Pancreas (tissue), 10 donors: ENCODE data around the gene YIPF3. TPM values are rescaled to one million over a fixed set of nuclear protein-coding genes. Genes with fewer than 3 reads are reported as not detected.
A peak's percentile ranks its signal among the peaks of the same experiment; 100 is the strongest.

Source experiments
- ATAC-seq, 4 donors: fragments of 200-7000 bp; cut with Tn5 transposase; one replicate each; pipeline versions ENCODE4 v1.8.0 to v1.9.1; 2020; ENCODE audit warnings: mild to moderate bottlenecking in 4 of 4, moderate library complexity in 4 of 4
- DNase-seq, 6 donors: peaks; one replicate each; pipeline ENCODE4 v3.0.0-alpha.2; 2020
- FAIRE-seq: peaks from 2 replicates; lab custom pipeline; 2012; peaks lifted over from hg19 to GRCh38; lab: Jason Lieb, UNC
- H3K27ac ChIP-seq, 4 donors: fragments of 200-600 bp; sonication (generic); 1 replicate in 3 of 4; 2 replicates in 1 of 4; pipeline versions ENCODE4 v1.5.0 to v1.8.0; 2020
- H3K27me3 ChIP-seq, 4 donors: fragments of 200-600 bp; one replicate each; pipeline ENCODE4 v1.8.0; 2021
- H3K36me3 ChIP-seq, 3 donors: fragments of 200-600 bp; sonication (generic) in 1 of 3; one replicate each; pipeline versions ENCODE4 v1.5.0 to v1.8.0; 2020 to 2021
- H3K4me1 ChIP-seq, 3 donors: fragments of 200-600 bp; one replicate each; pipeline ENCODE4 v1.8.0; 2021
- H3K4me3 ChIP-seq, 4 donors: fragments of 200-600 bp; sonication (generic) in 2 of 4; one replicate each; pipeline versions ENCODE4 v1.5.0 to v1.8.0; 2020 to 2021
- H3K9me3 ChIP-seq, 4 donors: fragments of 200-600 bp; one replicate each; pipeline ENCODE4 v1.8.0; 2021
- WGBS, 2 donors: extraction: QIAGEN DNeasy Blood & Tissue Kit; methylation state at CpG; one replicate each; pipeline ENCODE4 v1.1.7; 2013; 5-methylcytosine and 5-hydroxymethylcytosine counted together
- intact Hi-C, 3 donors: fragments of 100-400 bp; cut with DNase I; formaldehyde crosslinking; loops; one replicate each; pipeline versions ENCODE4 v1.11.1 to v1.14.2; 2022
- polyA plus RNA-seq, 2 donors: library from polyadenylated mRNA; stranded (reverse); fragments of 200-250 nt; gene quantifications; one replicate each; pipeline ENCODE4 v1.2.3, GENCODE V29; 2013
- total RNA-seq, 6 donors: library from RNA; stranded (reverse); fragmentation: NEBNext Ultra II Directional in 4 of 6; extraction: Animal tissue kit (Norgen Biotek cat#: 25700) in 4 of 6; gene quantifications; one replicate each; pipeline versions ENCODE4 v1.2.1 to v1.2.4, GENCODE V29; 2021 to 2023
- TF ChIP-seq, protein P1 (sequence below), 4 donors: fragments of 200-600 bp; sonication (generic) in 3 of 4; IDR thresholded peaks; one replicate each; pipeline versions ENCODE4 v1.5.0 to v1.8.0; 2021; ENCODE audit warnings: antibody characterized with exemption in 4 of 4
- donor health status: healthy with polysubstance abuse.
- donor health status: DM: no; HTN: no; CAD: no; lungs with moderate emphysema.
- donor health status: DM: no; HTN: no; CAD: no.
- donor health status: control.
- donor health status: control.
- donor health status: Bipolar disorder and iron deficiency.
- donor health status: DM: yes; HTN: yes; CAD: no.
- donor health status: DM: no; HTN: no; CAD: no.
- donor health status: DM: no; HTN: no; CAD: no.
- donor health status: DM: yes; HTN: yes; CAD: no.

YIPF3 gene
- total and polyA plus RNA-seq, 8 donors, result 60.3 to 92.2 (median 69.7) TPM

DNA sequence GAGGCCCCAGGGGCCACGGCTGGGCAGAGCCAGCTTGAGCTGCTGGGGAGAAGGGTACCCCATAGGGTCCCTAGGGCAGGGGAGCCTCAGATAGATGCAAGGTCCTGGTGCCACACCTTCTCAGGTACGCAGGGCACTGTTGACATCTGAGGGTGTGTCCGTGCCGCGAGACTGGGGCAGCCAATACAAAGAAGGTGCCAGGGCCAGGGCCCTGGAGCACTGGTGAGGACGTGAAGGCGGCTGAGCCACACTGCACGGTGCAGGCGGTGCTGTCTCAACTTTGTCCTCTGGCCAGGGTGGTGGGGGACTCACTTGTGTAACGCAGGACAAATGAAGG lies 5.9 kb downstream of the YIPF3 start:
- H3K27ac ChIP-seq, result peak overlapping the region in 1 of 4 donors; percentile 34
- no peaks in the 10 kb centered on the region for H3K9me3 ChIP-seq
- intact Hi-C loops, result no loop called here
- H3K27me3 ChIP-seq, result no peaks in the 10 kb centered on the region
- peaks cover 8 to 17% (median 15%) of the 10 kb centered on the region in 3 donors for H3K4me1 ChIP-seq
- TF ChIP-seq, protein P1, sequence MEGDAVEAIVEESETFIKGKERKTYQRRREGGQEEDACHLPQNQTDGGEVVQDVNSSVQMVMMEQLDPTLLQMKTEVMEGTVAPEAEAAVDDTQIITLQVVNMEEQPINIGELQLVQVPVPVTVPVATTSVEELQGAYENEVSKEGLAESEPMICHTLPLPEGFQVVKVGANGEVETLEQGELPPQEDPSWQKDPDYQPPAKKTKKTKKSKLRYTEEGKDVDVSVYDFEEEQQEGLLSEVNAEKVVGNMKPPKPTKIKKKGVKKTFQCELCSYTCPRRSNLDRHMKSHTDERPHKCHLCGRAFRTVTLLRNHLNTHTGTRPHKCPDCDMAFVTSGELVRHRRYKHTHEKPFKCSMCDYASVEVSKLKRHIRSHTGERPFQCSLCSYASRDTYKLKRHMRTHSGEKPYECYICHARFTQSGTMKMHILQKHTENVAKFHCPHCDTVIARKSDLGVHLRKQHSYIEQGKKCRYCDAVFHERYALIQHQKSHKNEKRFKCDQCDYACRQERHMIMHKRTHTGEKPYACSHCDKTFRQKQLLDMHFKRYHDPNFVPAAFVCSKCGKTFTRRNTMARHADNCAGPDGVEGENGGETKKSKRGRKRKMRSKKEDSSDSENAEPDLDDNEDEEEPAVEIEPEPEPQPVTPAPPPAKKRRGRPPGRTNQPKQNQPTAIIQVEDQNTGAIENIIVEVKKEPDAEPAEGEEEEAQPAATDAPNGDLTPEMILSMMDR (IDR thresholded peaks at IDR 0.05), result no peak
- 69 to 71% methylated on average over 10 of the region's 10 CpGs for WGBS, 2 donors
- peak overlapping the region in 1 of 4 donors; percentile 94 for H3K4me3 ChIP-seq
- peaks cover 0 to 40% (median 23%) of the 10 kb centered on the region in 3 donors for H3K36me3 ChIP-seq
- DNase-seq (peak in 1 of 6 donors; percentile 38), ATAC-seq (peak; percentile 1 to 7 (median 5)), FAIRE-seq (no peak)

DNA sequence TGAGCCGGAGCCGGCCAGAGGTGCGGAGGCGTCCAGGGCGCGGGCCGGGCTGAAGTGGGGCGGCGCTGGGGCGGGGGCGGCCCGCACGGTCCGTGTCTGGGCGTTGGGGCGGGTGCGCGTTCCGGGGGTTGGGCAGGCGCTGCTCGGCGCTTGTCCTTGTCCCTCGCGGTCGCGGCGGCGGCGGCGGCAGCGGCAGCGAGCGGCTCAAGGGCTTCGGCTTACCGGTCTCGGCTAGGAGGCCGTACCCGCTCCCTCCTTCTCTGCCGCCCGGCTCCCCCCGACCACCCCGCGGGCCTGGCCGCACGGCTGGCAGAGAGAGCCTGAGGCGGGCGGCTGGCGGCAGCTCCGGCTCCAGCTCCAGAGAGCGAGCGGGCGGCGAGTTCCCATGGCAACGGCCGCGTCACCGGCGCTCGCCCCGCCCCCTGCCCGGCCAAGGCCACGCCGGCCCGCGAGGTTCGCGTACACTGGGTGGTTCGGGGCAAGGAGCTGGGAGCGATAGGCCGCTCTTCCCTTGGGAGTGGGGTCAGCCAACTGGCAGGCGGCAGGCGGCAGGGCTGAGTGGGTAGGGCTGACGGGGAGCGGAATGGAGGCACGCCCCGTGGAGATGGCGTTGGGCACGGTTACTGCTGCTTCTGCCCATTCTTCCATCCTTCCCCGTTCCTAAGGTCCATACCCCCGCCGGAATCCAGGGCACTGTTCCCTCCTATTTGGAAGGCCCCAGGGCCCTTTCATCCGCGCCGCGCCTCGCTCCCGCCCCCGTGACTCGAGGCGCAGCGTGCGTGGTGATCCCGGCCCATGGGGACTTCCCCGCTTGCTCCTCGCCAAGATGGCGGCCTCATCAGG lies 6.5 kb downstream of the YIPF3 start, which contains the start of gene LRRC73:
Gene LRRC73, minus strand, starts transcription at position 363 of the 843 bp plus-strand sequence. CDS start 561 bp downstream, outside the sequence.
- H3K27ac ChIP-seq, result peak within 1 kb of the TSS in 2 of 4 donors; percentile 22 to 34
- ATAC-seq (peak; percentile 89 to 93 (median 91)), FAIRE-seq (no peak), DNase-seq (peak; percentile 87 to 98 (median 95))
- peaks cover 0 to 37% (median 23%) of the 10 kb centered on the region in 3 donors for H3K36me3 ChIP-seq
- H3K9me3 ChIP-seq, result no peaks in the 10 kb centered on the region
- peaks cover 6 to 11% (median 9%) of the 10 kb centered on the region in 3 donors for H3K4me1 ChIP-seq
- TF ChIP-seq, protein P1 (IDR thresholded peaks at IDR 0.05), result no peak
- H3K4me3 ChIP-seq, result peak within 1 kb of the TSS; percentile 59 to 94 (median 74)
- 6% methylated on average over 71 to 96 of the region's 96 CpGs for WGBS, 2 donors
- H3K27me3 ChIP-seq, result no peaks in the 10 kb centered on the region
- intact Hi-C loops, result loop anchor here in 2 of 3 donors (5.0 to 10.0 kb wide), 2 partner anchors 55 to 58 kb away; partner anchors contain the start of gene DLK2 (in 1 of the 2)

DNA sequence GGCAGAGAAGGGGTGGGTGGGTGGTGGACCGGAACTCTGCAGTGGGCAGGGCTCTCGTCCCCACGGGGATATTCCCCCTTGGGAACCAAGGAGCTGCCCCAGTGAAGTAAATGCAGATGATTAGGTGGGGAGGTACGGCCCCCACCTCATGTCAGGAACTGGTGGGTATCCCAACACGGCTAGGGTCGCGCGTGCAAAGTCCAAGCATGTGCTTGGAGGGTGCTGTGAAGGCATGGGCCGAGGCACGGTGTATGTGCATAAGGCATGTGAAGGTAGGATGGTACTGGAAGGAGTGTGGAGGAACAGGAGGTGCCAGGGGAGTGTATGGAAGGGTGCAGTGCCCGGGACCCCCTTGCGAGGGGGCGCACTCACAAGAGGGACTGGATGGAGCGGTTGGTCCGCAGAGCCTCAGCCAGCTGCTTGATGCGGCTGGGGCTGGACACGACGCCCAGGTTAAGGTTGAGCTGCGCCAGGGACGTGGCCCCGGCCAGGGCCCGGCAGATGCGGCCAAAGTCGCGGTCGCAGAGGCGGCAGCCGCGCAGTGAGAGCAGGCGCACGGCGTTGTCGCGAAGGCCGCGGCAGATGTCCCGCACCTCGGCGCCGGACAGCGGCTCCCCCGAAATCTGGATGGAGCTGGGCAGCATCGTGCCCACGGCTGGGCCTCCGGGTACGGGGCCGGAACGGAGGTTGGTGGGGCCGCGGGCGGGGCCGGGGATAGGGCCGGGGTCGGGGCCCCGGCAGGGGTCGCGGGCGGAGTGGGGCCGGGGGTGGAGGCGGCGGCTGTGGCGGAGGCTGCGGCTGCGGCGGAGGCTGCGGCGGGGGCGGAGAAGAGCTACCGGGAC lies 7.4 kb downstream of the YIPF3 start:
- FAIRE-seq, result no peak

DNA sequence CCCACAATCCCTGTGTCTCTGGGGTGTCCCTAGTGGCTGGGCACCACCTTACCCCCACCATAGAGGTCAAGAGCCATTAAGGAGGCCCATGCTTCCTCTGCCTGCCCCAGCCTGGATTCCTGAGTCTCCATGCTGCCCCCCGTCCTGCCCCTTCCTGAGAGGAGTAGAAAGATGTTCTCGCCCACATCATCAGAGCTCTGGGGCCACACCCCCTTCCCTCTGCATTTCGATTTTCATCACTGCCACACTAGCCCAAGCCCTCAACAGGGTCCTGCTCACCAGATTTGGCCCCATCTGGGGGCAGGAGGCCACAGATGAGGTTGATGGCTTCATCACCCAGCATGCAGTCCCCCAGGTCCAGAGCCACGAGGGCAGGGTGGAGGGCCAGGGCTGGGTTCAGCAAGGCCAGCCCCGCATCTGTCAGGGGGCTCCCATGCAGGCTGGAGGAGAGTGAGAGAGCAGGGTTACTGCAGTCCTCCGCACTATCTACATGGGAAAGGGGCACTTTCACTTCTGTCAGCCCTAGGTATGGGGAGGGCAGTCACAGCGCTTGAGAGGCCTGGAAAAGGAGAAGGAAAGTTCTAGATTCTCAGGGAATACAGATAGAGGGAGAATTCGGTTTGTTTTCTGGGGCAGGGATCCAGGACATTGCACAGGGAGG lies 8.1 kb downstream of the YIPF3 start:
- intact Hi-C loops, result loop anchor here in 2 of 3 donors (5.0 to 10.0 kb wide), 2 partner anchors 54 to 56 kb away; partner anchors contain the start of gene DLK2 (in 1 of the 2)
- H3K9me3 ChIP-seq, result no peaks in the 10 kb centered on the region
- FAIRE-seq (no peak), ATAC-seq (no peak), DNase-seq (no peak)
- H3K4me1 ChIP-seq, result peaks cover 0 to 4% (median 0%) of the 10 kb centered on the region in 3 donors
- H3K27ac ChIP-seq, result no peak overlapping the region
- no peak overlapping the region for H3K4me3 ChIP-seq
- 77 to 79% methylated on average over 8 of the region's 8 CpGs for WGBS, 2 donors
- peaks cover 0 to 29% (median 20%) of the 10 kb centered on the region in 3 donors for H3K36me3 ChIP-seq
- H3K27me3 ChIP-seq, result no peaks in the 10 kb centered on the region
- TF ChIP-seq, protein P1 (IDR thresholded peaks at IDR 0.05), result no peak

More for the DNA sequence above, 7.4 kb downstream of the YIPF3 start:
- ATAC-seq (peak in 1 of 4 donors; percentile 3), DNase-seq (peak in 2 of 6 donors; percentile 79 to 81)
- Histone ChIP-seq H3K9me3 (no peaks in the 10 kb centered on the region), H3K36me3 (peaks cover 0 to 33% (median 23%) of the 10 kb centered on the region in 3 donors), H3K4me3 (peak overlapping the region; percentile 59 to 94 (median 74)), H3K27ac (no peak overlapping the region), H3K27me3 (no peaks in the 10 kb centered on the region), H3K4me1 (peaks cover 0 to 4% (median under 1%) of the 10 kb centered on the region in 3 donors)
- intact Hi-C loops, result loop anchor here in 2 of 3 donors (5.0 to 10.0 kb wide), 2 partner anchors 55 to 57 kb away; partner anchors contain the start of gene DLK2 (in 1 of the 2)
- TF ChIP-seq, protein P1 (IDR thresholded peaks at IDR 0.05), result no peak
- WGBS, 2 donors, result 9 to 10% methylated on average over 59 to 69 of the region's 69 CpGs
